ENCODE data around the gene MOCOS. TPM values are rescaled to one million over a fixed set of nuclear protein-coding genes. Genes with fewer than 3 reads are reported as not detected.

MOCOS gene
- total and polyA plus RNA-seq, 2 of the 8 experiments (the other 6 are each of a cell fraction or from before 2014, with no cell fraction given) = 4.7 to 5.8 TPM

GRCh38 chr18:36309436-36310391, 122.4 kb downstream of the MOCOS start:
- Histone ChIP-seq H4K91ac (replicated peaks; ENCODE audit: insufficient read length, low read length) (no peak overlapping the region), H3K36me3 (ENCODE audit: control insufficient read depth in 2 of 4, insufficient read depth in 4 of 4, low read length in 3 of 4) (no peaks in the 10 kb centered on the region), H2BK120ac (replicated peaks; ENCODE audit: low read depth, low read length) (no peak overlapping the region), H3K56ac (replicated peaks; ENCODE audit: insufficient read length, low read depth, low read length) (no peak overlapping the region), H3K4me3 (ENCODE audit: extremely low read depth in 1 of 4, insufficient read depth in 2 of 4, low read depth in 3 of 4, low read length in 4 of 4) (no peak overlapping the region), H4K20me1 (replicated peaks in 1 of 2; ENCODE audit: control insufficient read depth in 1 of 2, insufficient read depth in 2 of 2, low read length in 2 of 2) (no peaks in the 10 kb centered on the region), H2BK12ac (ENCODE audit: low read depth, low read length) (0 out of 2 replicates have a peak overlapping the region, but pooled peaks have one; percentile 10), H3K9me3 (ENCODE audit: insufficient read depth in 2 of 2, low read depth in 1 of 2, low read length in 1 of 2) (no peaks in the 10 kb centered on the region), H3K27me3 (replicated peaks in 1 of 4; ENCODE audit: control insufficient read depth in 3 of 4, extremely low read depth in 1 of 4, insufficient read depth in 3 of 4, low read length in 3 of 4) (no peaks in the 10 kb centered on the region), H2AK5ac (ENCODE audit: low read depth, low read length) (0 out of 2 replicates have a peak overlapping the region, but pooled peaks have one; percentile 9), H3K23me2 (ENCODE audit: low read depth, low read length) (no peaks in the 10 kb centered on the region), H4K5ac (ENCODE audit: insufficient read length, low read depth, low read length) (no peak overlapping the region), H3K9ac (replicated peaks in 1 of 4; ENCODE audit: extremely low read depth in 1 of 4, low read depth in 3 of 4, low read length in 3 of 4) (no peak overlapping the region), H2BK20ac (ENCODE audit: low read length) (no peak overlapping the region), H3K4ac (replicated peaks; ENCODE audit: insufficient read length, low read depth, low read length) (no peak overlapping the region), H3K27ac (ENCODE audit: low read depth, low read length) (no peak overlapping the region), H3K4me2 (ENCODE audit: insufficient read depth in 1 of 2, low read depth in 2 of 2, low read length in 2 of 2) (no peak overlapping the region), H3K79me1 (ENCODE audit: low read depth, low read length) (no peaks in the 10 kb centered on the region; the same call in 1 of the 2 replicates), H2AFZ (ENCODE audit: low read length) (no peak overlapping the region), H3K4me1 (replicated peaks in 1 of 4; ENCODE audit: control insufficient read depth in 3 of 4, insufficient read depth in 4 of 4, low read length in 3 of 4) (peaks cover 2 to 10% (median 5%) of the 10 kb centered on the region in 4 experiments; a peak in 6 of 7 replicates), H4K8ac (ENCODE audit: extremely low read depth, insufficient read depth, low read length) (no peak overlapping the region), H3K18ac (ENCODE audit: extremely low read depth, low read length) (no peak overlapping the region; the same call in 1 of the 2 replicates), H3K23ac (ENCODE audit: insufficient read length) (no peak overlapping the region), H3K14ac (ENCODE audit: insufficient read length) (no peak overlapping the region), H3K79me2 (ENCODE audit: control insufficient read depth in 1 of 2, insufficient read depth in 2 of 2, low read length in 2 of 2) (no peaks in the 10 kb centered on the region; a peak in 1 of 4 replicates), H2BK15ac (ENCODE audit: low read length) (no peak overlapping the region), H2BK5ac (ENCODE audit: low read depth, low read length) (peak overlapping the region; percentile 28; the same call in 1 of the 2 replicates)
- WGBS, 2 experiments (ENCODE audit: extremely low coverage in 1 of 2, insufficient coverage in 1 of 2, insufficient read length in 1 of 2, insufficient replicate concordance in 2 of 2, low coverage in 1 of 2, low lambda C conversion rate in 2 of 2, missing lambda C conversion rate in 1 of 2) = 92% methylated on average over 11 of the region's 11 CpGs; no CpG with 5 or more reads in 1 of the 2 experiments
- FAIRE-seq = no peak
- DNase-seq (ENCODE audit: low read depth in 1 of 2, low spot score in 2 of 2) = peak in 1 of 2 experiments; percentile 42
- ChIA-PET POLR2A (ENCODE audit: partially characterized antibody) (interaction anchor here (0.8 to 2.3 kb wide), 2 partner anchors 12 to 21 kb away, joined by 3 to 5 read pairs; partner anchors contain the start of gene FHOD3), CTCF (ENCODE audit: partially characterized antibody) (interaction anchor here (0.8 to 2.2 kb wide), 6 partner anchors 12 to 638 kb away, joined by 3 to 12 read pairs (median 4); no protein-coding TSS in a partner anchor)
- TF ChIP-seq RFX5 (IDR thresholded peaks at IDR 0.05; ENCODE audit: borderline replicate concordance, low read depth, low read length) = no peak
- TF ChIP-seq SIN3A (conservative IDR thresholded peaks at IDR 0.05 in 1 of 2, IDR thresholded peaks at IDR 0.05 in 1 of 2; ENCODE audit: low read depth in 1 of 2, low read length in 2 of 2) = no peak
- no peak for TF ChIP-seq CTCF (IDR thresholded peaks at IDR 0.05; ENCODE audit: control extremely low read depth in 1 of 3, insufficient read depth in 1 of 3, low read depth in 1 of 3, low read length in 3 of 3)
- TF ChIP-seq TCF12 (IDR thresholded peaks at IDR 0.05; ENCODE audit: low read depth, low read length) = no peak
- no peak for TF ChIP-seq E2F6 (IDR thresholded peaks at IDR 0.05)
- TF ChIP-seq BCL11A (IDR thresholded peaks at IDR 0.05; ENCODE audit: low read depth in 2 of 2, low read length in 2 of 2) = no peak
- no peak for TF ChIP-seq KDM5A (IDR thresholded peaks at IDR 0.05; ENCODE audit: low read length)

Data from H1 (cell line).